NCI-H2171 treated with DMSO at 0.1 percent for 48 hours (cell line): ENCODE measurements around the gene ZHX3.

Experiments used
- DNase-seq: peaks from one replicate; lab custom pipeline; 2025; lab: John Stamatoyannopoulos, UW

Gene ZHX3

DNA sequence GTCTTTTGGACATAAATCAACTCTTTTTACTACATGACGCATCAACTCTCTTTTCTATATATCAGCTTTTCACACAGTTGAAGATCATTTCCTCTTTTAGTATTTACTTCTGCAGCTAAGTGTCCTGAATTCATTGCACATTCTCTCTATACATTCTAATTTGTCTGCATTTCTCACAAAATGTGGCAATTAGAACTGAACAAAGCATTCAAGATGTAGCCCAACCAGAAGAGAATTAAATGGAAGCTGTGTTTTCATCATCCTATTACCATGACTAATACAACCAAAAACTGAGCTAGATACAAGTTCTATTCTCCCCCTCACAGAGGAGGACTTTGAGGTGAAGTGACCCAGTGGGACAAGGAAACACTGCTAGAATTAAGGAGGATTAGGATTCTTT is 93.2 kb downstream of the ZHX3 start:
- no peak for DNase-seq

- DNase-seq: no peak
Measured at GRCh38 chr20:41223112-41223511, 94.4 kb downstream of the ZHX3 start.

DNA sequence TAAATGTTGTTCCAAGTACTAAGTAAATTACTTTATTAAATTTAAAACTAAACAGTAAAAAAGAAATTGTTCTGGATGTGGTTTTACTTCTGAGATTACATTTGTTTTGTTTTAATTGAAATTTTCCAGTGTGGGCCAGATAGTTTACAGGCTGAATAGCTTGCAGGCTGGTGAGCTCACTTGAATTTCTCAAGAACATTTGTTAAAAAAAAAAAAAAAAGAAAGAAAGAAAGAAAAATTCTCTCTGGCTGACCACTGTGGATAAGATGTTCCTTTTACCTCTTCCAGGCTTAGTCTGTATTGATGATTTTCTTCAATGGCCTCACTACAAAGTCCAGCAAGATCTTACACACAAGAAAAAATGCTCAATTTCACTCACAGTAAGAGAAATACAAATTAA is 94.8 kb downstream of the ZHX3 start:
- DNase-seq: no peak

DNA sequence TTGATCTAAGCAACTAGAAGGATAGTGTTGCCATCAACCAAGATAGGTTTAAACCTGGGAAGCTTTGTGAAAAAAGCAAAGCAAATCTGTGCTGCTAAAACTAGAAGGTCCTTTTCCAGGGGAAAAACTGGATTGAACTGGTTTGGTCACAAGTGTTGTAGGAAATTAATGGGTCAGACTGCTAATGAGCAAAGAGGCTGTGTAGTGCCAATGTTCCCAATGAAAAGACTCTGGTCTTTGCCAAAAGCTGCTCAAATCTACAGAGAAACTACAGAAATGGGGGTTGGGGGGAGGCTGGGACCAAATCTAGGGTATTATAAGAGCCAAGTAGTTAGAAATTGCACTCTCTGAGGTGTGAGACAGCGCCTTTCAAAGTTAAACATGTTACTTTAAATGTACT is 95.2 kb downstream of the ZHX3 start:
- no peak for DNase-seq

- DNase-seq: no peak
Measured at GRCh38 chr20:41221614-41222218, 95.8 kb downstream of the ZHX3 start.

DNA sequence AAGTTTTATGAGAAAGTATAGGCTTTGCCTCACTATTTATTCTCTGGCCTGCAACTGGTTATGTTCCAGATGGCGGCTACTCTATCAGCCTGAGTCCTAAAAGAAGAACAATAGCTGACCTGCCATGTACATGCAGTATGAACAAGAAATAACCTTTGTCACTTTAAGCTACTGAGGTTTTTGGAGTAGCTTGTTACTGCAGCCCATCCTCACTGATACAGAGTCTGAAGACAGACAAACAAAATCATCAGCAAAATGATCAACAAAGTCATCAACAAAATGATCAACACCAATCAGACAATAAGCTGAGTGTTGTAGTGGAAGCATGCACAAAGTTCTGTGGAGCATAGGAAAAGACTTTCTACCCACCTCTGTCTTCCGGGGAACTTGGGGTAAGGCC is 97.7 kb downstream of the ZHX3 start:
- no peak for DNase-seq

- DNase-seq: no peak
Measured at GRCh38 chr20:41218466-41218865, 99.1 kb downstream of the ZHX3 start.

GRCh38 chr20:41217422-41217821 is 100.1 kb downstream of the ZHX3 start:
- no peak for DNase-seq

GRCh38 chr20:41214666-41215065 is 102.9 kb downstream of the ZHX3 start:
- no peak for DNase-seq

- DNase-seq: no peak
Measured at GRCh38 chr20:41214202-41214601, 103.3 kb downstream of the ZHX3 start.

DNA sequence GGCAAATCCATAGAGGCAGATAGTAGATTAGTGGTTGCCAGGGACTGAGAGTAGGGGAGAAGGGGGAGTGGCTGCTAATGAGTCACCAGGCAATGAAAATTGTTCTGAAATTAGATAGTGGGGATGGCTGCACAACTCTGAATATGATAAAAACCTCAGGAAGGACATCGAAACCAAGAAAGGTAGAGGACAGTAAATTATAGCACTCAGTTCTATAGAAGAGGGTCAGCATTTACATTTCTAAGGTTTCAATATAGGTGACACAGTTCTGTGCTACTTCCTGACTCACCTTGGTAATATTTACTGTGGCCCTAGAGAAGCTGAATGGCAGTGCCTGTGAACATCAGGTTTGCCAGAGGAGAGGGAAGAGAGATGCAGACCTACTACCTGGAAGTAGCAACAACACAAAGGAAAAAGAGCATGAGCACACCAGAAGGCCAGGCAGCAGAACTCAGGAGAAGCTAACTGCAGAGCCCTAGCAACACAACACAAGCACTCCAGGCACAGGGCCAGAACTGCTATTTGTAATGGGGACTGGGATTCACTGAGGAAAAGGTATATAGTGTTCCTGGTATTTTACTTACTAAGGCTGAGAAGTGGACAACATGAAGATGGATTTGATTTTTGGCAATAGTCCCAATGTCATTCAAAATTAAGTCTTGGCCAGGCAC is 104.2 kb downstream of the ZHX3 start:
- DNase-seq: peak; percentile 17

DNA sequence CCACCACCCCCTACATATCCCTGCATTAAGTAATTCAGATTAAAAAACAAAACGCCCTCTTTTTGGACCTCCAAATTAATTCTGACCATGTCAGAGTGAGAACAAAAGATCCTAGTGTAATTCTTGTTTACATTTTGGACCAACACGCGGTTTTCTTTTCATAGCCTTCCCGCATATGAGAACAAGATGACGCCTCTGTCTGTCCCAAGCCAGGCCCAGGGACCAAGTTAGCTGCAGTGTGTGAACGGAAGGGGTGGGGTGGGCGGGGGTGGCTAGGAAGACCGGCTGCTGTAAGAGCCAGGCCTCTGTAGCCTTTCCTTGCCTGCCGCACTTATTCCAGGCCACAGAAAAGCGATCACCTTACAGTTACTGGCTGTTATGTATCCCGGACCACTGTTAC is 112.2 kb downstream of the ZHX3 start:
- no peak for DNase-seq

DNA sequence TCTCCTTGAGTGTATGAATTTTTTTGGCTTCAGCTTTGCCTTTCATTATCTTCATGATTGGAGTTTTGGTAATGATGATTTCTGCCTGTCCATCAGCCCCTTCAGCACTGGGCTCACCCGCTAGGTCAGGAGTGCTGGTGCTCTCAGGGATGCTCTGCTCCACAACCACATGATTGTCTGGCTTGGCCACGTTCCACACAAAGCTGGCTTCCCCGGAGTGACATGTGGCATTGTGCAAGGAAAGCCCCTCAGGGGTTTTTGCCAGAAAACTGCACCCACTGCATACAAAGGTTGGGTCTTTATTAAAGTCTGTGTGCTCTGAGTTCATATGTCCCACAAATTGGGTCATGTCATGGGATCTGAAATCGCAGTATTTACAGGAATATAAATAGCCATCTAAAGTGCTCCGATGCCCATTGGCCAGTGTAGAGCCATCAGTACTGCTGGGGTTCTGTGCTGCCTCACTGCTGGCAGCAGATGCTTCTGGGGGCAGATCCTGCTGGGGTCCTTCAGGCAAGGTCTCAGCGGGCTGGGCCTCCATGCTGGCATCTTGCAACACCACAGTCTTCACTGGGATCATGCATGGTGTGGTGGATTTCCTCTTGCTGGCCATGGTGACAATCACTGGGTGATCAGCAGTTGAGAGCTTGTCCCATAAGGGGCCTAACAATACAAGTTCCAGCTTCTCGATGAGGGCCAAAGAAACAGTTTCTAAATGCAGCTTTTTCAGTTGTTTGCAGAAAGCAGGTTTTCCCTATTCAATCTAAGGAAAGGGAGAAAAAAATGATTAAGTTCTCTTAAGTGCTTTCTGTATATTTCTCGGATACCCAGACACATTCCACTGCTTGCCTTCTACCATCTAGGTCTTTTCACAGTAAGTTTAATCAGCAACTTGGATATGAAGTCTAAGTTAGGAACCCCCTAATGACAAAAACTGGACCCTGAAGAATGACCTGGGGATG is 112.9 kb downstream of the ZHX3 start:
- no peak for DNase-seq

DNA sequence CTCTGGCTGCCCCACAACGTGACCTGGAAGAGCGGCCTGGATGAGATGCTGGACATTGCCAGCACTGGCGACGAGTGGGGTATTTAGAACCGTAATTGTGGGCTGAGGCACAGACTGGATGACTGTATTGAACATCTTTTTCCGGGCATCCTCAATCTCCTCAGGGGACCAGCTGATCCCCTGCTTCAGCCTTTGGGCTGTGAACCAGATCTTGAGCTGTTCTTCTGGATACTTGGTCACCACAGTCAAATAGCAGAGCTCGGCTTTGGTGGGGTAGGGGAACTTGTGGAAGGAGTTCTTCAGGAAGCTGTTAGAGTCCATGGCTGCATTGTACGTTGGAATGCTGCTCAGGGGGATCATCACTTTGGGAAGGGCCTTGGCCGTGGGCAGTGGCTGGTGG is 113.9 kb downstream of the ZHX3 start:
- no peak for DNase-seq

- no peak for DNase-seq
Measured at GRCh38 chr20:41202426-41202825, 115.1 kb downstream of the ZHX3 start.

GRCh38 chr20:41201760-41202159 is 115.8 kb downstream of the ZHX3 start:
- DNase-seq: no peak

- no peak for DNase-seq
Measured at GRCh38 chr20:41200446-41201202, 116.9 kb downstream of the ZHX3 start.

DNA sequence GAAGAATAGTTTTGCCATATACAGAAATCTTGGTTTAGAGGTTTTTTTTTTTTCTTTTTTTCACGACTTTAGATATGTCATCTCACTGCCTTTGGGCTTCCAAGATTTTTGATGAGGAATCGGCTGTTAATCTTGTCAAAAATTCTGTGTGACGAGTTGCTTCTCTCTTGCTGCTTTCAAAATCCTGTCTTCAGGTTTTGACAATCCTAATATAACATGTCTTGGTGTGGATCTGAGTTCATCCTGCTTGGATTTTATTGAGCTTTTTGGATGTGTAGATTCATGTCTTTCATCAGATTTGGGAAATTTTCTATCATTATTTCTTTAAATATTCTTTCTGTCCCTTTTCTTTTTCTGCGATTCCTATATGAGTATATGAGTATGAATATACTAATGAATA is 119.1 kb downstream of the ZHX3 start:
- DNase-seq: no peak

GRCh38 chr20:41196653-41197225 is 120.8 kb downstream of the ZHX3 start:
- no peak for DNase-seq

DNA sequence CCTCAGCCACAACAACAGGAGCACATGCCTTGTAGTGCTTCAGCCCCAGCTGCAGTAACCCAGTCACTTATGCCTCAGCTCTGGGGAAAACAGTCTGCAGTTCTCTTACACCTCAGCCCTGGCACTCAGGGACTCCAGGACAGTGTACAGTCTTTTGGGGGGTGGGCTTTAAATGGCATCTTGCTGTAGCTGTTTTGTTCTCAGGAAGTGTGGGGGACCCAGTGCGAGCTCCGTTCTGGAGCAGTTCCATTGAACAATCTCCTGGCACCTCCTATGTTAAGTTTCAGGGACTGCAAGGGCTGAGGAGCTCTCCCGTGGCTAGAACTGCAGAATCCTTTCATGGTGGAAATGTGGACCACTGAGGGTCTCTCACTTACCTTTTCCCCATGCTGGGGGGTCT is 125.0 kb downstream of the ZHX3 start:
- DNase-seq: no peak

DNA sequence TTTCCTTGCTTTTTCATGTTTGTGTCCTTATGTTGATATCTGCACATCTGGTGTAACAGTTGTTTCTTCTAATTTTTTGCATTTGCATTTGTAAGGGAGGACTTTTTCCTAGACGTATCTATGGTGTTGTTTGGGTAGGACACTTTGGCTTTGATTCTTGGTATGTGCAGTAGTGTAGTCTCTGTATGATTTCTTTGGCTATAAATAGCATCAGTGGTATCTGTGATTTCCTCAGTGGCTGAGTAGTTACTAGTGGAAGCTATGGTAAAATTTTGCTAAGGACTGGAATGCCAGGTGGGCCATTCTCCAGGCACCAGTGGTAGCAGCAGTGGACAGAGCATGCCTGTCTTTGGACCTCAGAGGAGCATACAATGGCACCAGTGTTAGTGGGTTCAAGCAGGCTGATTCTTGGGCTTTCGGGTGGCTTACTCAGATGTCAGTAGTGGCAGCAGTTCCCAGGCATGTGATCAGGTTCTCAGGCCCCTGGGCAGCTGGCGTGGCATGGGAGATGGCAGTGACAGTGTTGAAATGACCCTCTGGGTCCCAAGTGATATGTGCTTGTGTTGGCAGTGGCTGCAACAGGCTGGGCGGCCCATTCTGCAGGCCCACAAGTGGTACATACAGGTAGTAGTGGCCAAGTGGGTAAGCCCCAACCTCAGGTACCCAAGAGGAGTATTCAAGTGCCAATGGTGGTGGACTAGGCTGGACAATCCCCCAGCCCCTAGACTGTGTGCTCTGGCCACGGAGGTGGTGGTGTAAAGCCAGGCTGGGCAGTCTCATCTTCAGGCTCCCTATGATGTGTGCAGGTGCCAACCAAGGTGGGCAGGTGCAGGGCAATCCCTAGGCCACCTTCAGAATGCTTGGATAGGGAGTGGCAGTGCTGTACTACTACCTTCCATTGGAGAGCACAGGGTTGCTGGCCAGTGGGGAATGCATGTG is 125.7 kb downstream of the ZHX3 start:
- peak; percentile 25 for DNase-seq
